ENCODE data around the gene ZKSCAN8. TPM values are rescaled to one million over a fixed set of nuclear protein-coding genes. Genes with fewer than 3 reads are reported as not detected.
A peak's percentile ranks its signal among the peaks of the same experiment; 100 is the strongest.

ZKSCAN8 gene
- total and polyA plus RNA-seq, 2 donors (not counting 3 experiments of a cell fraction or from before 2014, with no cell fraction given) = 9.4 to 19.7 TPM

GRCh38 chr6:28136585-28137504 lies 4.8 kb upstream of the ZKSCAN8 start:
- CTCF ChIA-PET = interaction anchor here (1.3 to 2.0 kb wide), 5 partner anchors 12 to 444 kb away, joined by 3 to 16 read pairs (median 4); partner anchors contain the start of gene ZSCAN16
- H3K79me2 ChIP-seq (ENCODE audit: control insufficient read depth, insufficient read depth, low read length) = peaks cover 33% of the 10 kb centered on the region
- H3K27me3 ChIP-seq (ENCODE audit: control insufficient read depth in 2 of 2, insufficient read depth in 2 of 2, low read length in 2 of 2) = no peaks in the 10 kb centered on the region
- H3K4me1 ChIP-seq (ENCODE audit: control insufficient read depth, extremely low read depth, insufficient read depth, low read length) = peaks cover 25% of the 10 kb centered on the region
- peaks cover 0 to 2% of the 10 kb centered on the region in 2 experiments for H3K36me3 ChIP-seq (ENCODE audit: control insufficient read depth in 2 of 2, extremely low read depth in 1 of 2, insufficient read depth in 2 of 2, low read length in 2 of 2)
- peak overlapping the region; percentile 98 for H2AFZ ChIP-seq (ENCODE audit: low read depth, low read length)
- TF ChIP-seq JUN (IDR thresholded peaks at IDR 0.05; ENCODE audit: borderline replicate concordance, insufficient read depth, insufficient read length, low read depth) (no peak), MYC (IDR thresholded peaks at IDR 0.05; ENCODE audit: low read depth, low read length) (no peak), POLR2A (IDR thresholded peaks at IDR 0.05; ENCODE audit: low read depth, low read length) (peak; percentile 65), FOS (IDR thresholded peaks at IDR 0.05; ENCODE audit: borderline replicate concordance, insufficient read depth, low read length) (no peak), POLR2AphosphoS5 (IDR thresholded peaks at IDR 0.05; ENCODE audit: insufficient read depth, low read depth, low read length) (peak; percentile 83), MAX (IDR thresholded peaks at IDR 0.05; ENCODE audit: insufficient read depth, insufficient read length) (no peak), GATA2 (IDR thresholded peaks at IDR 0.05; ENCODE audit: insufficient read depth, insufficient read length, low read depth, low read length) (no peak), EZH2 (IDR thresholded peaks at IDR 0.05; ENCODE audit: borderline replicate concordance, low read depth, low read length, severe bottlenecking) (no peak)
- TF ChIP-seq, protein P1, sequence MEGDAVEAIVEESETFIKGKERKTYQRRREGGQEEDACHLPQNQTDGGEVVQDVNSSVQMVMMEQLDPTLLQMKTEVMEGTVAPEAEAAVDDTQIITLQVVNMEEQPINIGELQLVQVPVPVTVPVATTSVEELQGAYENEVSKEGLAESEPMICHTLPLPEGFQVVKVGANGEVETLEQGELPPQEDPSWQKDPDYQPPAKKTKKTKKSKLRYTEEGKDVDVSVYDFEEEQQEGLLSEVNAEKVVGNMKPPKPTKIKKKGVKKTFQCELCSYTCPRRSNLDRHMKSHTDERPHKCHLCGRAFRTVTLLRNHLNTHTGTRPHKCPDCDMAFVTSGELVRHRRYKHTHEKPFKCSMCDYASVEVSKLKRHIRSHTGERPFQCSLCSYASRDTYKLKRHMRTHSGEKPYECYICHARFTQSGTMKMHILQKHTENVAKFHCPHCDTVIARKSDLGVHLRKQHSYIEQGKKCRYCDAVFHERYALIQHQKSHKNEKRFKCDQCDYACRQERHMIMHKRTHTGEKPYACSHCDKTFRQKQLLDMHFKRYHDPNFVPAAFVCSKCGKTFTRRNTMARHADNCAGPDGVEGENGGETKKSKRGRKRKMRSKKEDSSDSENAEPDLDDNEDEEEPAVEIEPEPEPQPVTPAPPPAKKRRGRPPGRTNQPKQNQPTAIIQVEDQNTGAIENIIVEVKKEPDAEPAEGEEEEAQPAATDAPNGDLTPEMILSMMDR (IDR thresholded peaks at IDR 0.05; ENCODE audit: extremely low read depth in 1 of 2, insufficient read depth in 1 of 2, low read depth in 1 of 2, low read length in 2 of 2) = no peak
- H3K9me1 ChIP-seq (replicated peaks; ENCODE audit: control insufficient read depth, extremely low read depth, insufficient read depth, low read length) = no peaks in the 10 kb centered on the region
- peak; percentile 90 for DNase-seq (ENCODE audit: low read depth, low spot score)
- peak overlapping the region; percentile 100 for H3K4me2 ChIP-seq (ENCODE audit: insufficient read depth, low read length)
- H3K27ac ChIP-seq (ENCODE audit: insufficient read depth, low read depth, low read length) = peak overlapping the region; percentile 93
- POLR2A ChIA-PET = interaction anchor here (1.4 kb wide), 1 partner anchor 198 kb away, joined by 3 read pairs; no protein-coding TSS in a partner anchor
- FAIRE-seq = peak; percentile 82
- peak overlapping the region; percentile 85 for H3K9ac ChIP-seq (replicated peaks; ENCODE audit: extremely low read depth, insufficient read depth, low read length)
- no TSS peak for BruUV-seq (replicated peaks)
- H3K9me3 ChIP-seq (replicated peaks; ENCODE audit: control insufficient read depth, insufficient read depth, low read length) = no peaks in the 10 kb centered on the region
- dilution Hi-C loops (cut with MboI; ENCODE audit: extremely low pct_ligation_motif_present, low sequenced_read_pairs) (no loop called here), intact Hi-C loops (cut with micrococcal nuclease) (loop anchor here (1.0 to 10.0 kb wide), 10 partner anchors 33 to 545 kb away; partner anchors contain the start of genes ZNF165 and ZSCAN12)
- H4K20me1 ChIP-seq (replicated peaks; ENCODE audit: control insufficient read depth, extremely low read depth, insufficient read depth, low read length) = no peaks in the 10 kb centered on the region
- peak overlapping the region; percentile 54 to 95 (median 90) for H3K4me3 ChIP-seq (replicated peaks in 1 of 3; ENCODE audit: insufficient read depth in 1 of 3, low read depth in 1 of 3, low read length in 3 of 3)

All from endothelial cell of umbilical vein (primary cell).